A673 (cell line): ENCODE results near the gene ABT1.

Source experiments
- CTCF ChIP-seq: fragments of 300-800, 200-600 bp; sonication (generic); conservative IDR thresholded peaks from 2 replicates; pipeline ENCODE4 v1.5.1; 2017; ENCODE audit warnings: low read depth, mild to moderate bottlenecking, antibody characterized with exemption, low read length, moderate library complexity, mixed read lengths
- EZH2 ChIP-seq: fragments of 200-600 bp; sonication (generic); IDR thresholded peaks from 2 replicates; pipeline ENCODE4 v1.6.1; 2017; ENCODE audit warnings: borderline replicate concordance, low read depth, mild to moderate bottlenecking, mixed read lengths, antibody characterized with exemption, low read length; ENCODE audit not compliant: poor library complexity, severe bottlenecking

- TF ChIP-seq CTCF: no peak
- no peak for TF ChIP-seq EZH2
Observed at GRCh38 chr6:26594730-26595632, 1.8 kb upstream of the ABT1 start.
